HepG2 (cell line): ENCODE measurements around the gene BHMT. TPM values are rescaled to one million over a fixed set of nuclear protein-coding genes. Genes with fewer than 3 reads are reported as not detected.

Experiments used
- ATAC-seq: fragments of 200-7000 bp; cut with Tn5 transposase; 3 replicates; pipeline ENCODE4 v1.9.1; 2020; ENCODE audit warnings: mild to moderate bottlenecking, moderate library complexity
- BruUV-seq: library from RNA; stranded (reverse); fragments of 400-500 nt; replicated peaks from 2 replicates; lab custom pipeline; 2021; lab: Mats Ljungman, UMichigan
- CTCF ChIA-PET: fragments of 300-600 bp; formaldehyde crosslinking; extraction: SDS; loops from one replicate; lab custom pipeline; 2021; ENCODE audit warnings: low total read pairs, inconsistent platforms, low intra/inter-chr PET ratio; lab: Yijun Ruan, JAX
- POLR2A ChIA-PET: fragments of 350-600 bp; sonication (Branson Sonifier 250); formaldehyde crosslinking; loops from one replicate; lab custom pipeline; 2020; ENCODE audit warnings: antibody characterized with exemption, inconsistent platforms; lab: Yijun Ruan, JAX
- DNase-seq: peaks from one replicate; pipeline ENCODE4 v3.0.0-alpha.2; 2015; ENCODE audit warnings: low spot score
- FAIRE-seq: peaks from 3 replicates; lab custom pipeline; 2011; peaks lifted over from hg19 to GRCh38; lab: Jason Lieb, UNC
- H2AFZ ChIP-seq: one replicate; pipeline ENCODE4 v1.6.1; 2011; ENCODE audit warnings: low read length, inconsistent platforms
- H3K27ac ChIP-seq: fragments of 300-600 bp; 3 replicates; pipeline ENCODE4 v1.8.0; 2011; ENCODE audit warnings: mixed run types, mild to moderate bottlenecking, mixed read lengths, low read length, inconsistent platforms; ENCODE audit not compliant: insufficient read depth; ENCODE audit errors: extremely low read length
- H3K27me3 ChIP-seq, 2 experiments: fragments of 200-600 bp in 1 of 2; 2 replicates in 1 of 2; 3 replicates in 1 of 2; pipeline versions ENCODE4 v1.6.0 to v1.8.0; 2011; ENCODE audit warnings: low read length in 2 of 2, mild to moderate bottlenecking in 2 of 2, moderate library complexity in 2 of 2, inconsistent platforms in 1 of 2; ENCODE audit not compliant: insufficient read depth in 2 of 2, control insufficient read depth in 1 of 2
- H3K36me3 ChIP-seq, 2 experiments: fragments of 200-600 bp in 1 of 2; replicated peaks in 1 of 2; 2 replicates in 1 of 2; 3 replicates in 1 of 2; pipeline versions ENCODE4 v1.5.1 to v1.8.0; 2011; ENCODE audit warnings: low read length in 2 of 2, inconsistent platforms in 1 of 2; ENCODE audit not compliant: insufficient read depth in 2 of 2, control insufficient read depth in 1 of 2
- H3K4me1 ChIP-seq: 2 replicates; pipeline ENCODE4 v1.5.1; 2012; ENCODE audit warnings: low read length, inconsistent platforms; ENCODE audit not compliant: insufficient read depth
- H3K4me2 ChIP-seq: 2 replicates; pipeline ENCODE4 v1.6.0; 2011; ENCODE audit warnings: low read depth, low read length, inconsistent platforms
- H3K4me3 ChIP-seq, 3 experiments: fragments of 200-600 bp in 1 of 3; sonication (generic), shearing (Covaris generic) in 1 of 3; replicated peaks in 1 of 3; 2 replicates each; pipeline ENCODE4 v1.5.1; 2011 to 2016; ENCODE audit warnings: low read length in 3 of 3, inconsistent platforms in 2 of 3, low read depth in 2 of 3, mild to moderate bottlenecking in 2 of 3, control low read depth in 1 of 3, mixed read lengths in 1 of 3; ENCODE audit not compliant: insufficient read depth in 1 of 3
- H3K79me2 ChIP-seq: one replicate; pipeline ENCODE4 v1.6.1; 2011; ENCODE audit warnings: low read length, inconsistent platforms; ENCODE audit not compliant: insufficient read depth
- H3K9ac ChIP-seq: 2 replicates; pipeline ENCODE4 v1.6.0; 2011; ENCODE audit warnings: mild to moderate bottlenecking, low read depth, low read length, inconsistent platforms; ENCODE audit not compliant: insufficient read depth
- H3K9me3 ChIP-seq: 2 replicates; pipeline ENCODE4 v1.5.1; 2012; ENCODE audit warnings: mild to moderate bottlenecking, low read length
- H4K20me1 ChIP-seq: 2 replicates; pipeline ENCODE4 v1.6.0; 2011; ENCODE audit warnings: inconsistent platforms, mild to moderate bottlenecking, low read length, moderate library complexity; ENCODE audit not compliant: insufficient read depth
- ATF3 ChIP-seq: sonication (generic); formaldehyde crosslinking; IDR thresholded peaks from 2 replicates; pipeline ENCODE4 v1.4.0; 2020; ENCODE audit warnings: missing genetic modification reagents
- ELF3 ChIP-seq: IDR thresholded peaks from 2 replicates; pipeline ENCODE4 v1.6.1; 2016; ENCODE audit warnings: missing genetic modification reagents, missing compliant biosample characterization
- HDAC2 ChIP-seq: sonication (generic); formaldehyde crosslinking; IDR thresholded peaks from 2 replicates; pipeline ENCODE4 v1.4.0; 2020; ENCODE audit warnings: missing genetic modification reagents
- ONECUT2 ChIP-seq: sonication (generic); formaldehyde crosslinking; IDR thresholded peaks from 2 replicates; pipeline ENCODE4 v1.4.0; 2020; ENCODE audit warnings: missing genetic modification reagents
- RAD21 ChIP-seq: fragments of 450-650 bp; formaldehyde crosslinking; IDR thresholded peaks from 2 replicates; pipeline ENCODE4 v1.5.0; 2020; ENCODE audit warnings: mild to moderate bottlenecking
- RNF2 ChIP-seq: fragments of 450-650 bp; conservative IDR thresholded peaks from 2 replicates; pipeline ENCODE4 v1.6.1; 2016; ENCODE audit warnings: low read depth
- SRF ChIP-seq: IDR thresholded peaks from 2 replicates; pipeline ENCODE4 v1.6.1; 2011; ENCODE audit warnings: mild to moderate bottlenecking, low read depth, low read length, moderate library complexity
- ZFP82 ChIP-seq: sonication (generic); formaldehyde crosslinking; IDR thresholded peaks from 2 replicates; pipeline ENCODE4 v1.5.1; 2020; ENCODE audit warnings: mild to moderate bottlenecking, missing genetic modification reagents, borderline replicate concordance
- ZNF451 ChIP-seq: sonication (generic); formaldehyde crosslinking; IDR thresholded peaks from 2 replicates; pipeline ENCODE4 v1.5.0; 2020; ENCODE audit warnings: mild to moderate bottlenecking, missing genetic modification reagents
- WGBS: methylation state at CpG from one replicate; pipeline ENCODE4 v1.1.6; 2017; ENCODE audit warnings: low lambda C conversion rate; 5-methylcytosine and 5-hydroxymethylcytosine counted together
- in situ Hi-C: cut with HindIII; loops from 2 replicates; pipeline ENCODE4 v1.10.0; 2017; ENCODE audit warnings: low pct_unique_long_range_greater_than_20kb; ENCODE audit not compliant: extremely low pct_ligation_motif_present
- intact Hi-C: fragments of 100-400 bp; cut with micrococcal nuclease; formaldehyde crosslinking; loops from one replicate; pipeline ENCODE4 v1.10.0; 2022; ENCODE audit not compliant: unreplicated experiment
- polyA plus RNA-seq, 8 experiments: library from polyadenylated mRNA; depleted of rRNA in 3 of 8; stranded (reverse) in 7 of 8; unstranded in 1 of 8; fragments of >200 nt; fragmentation: Illumina TruSeq in 4 of 8; extraction: Trizol in 4 of 8; gene quantifications; 2 replicates each; pipeline versions ENCODE4 v1.2.1 to v1.2.3, GENCODE V29; 2011 to 2016; ENCODE audit warnings: low read depth in 4 of 8, missing spikeins in 1 of 8, mixed read lengths in 1 of 8; ENCODE audit not compliant: insufficient read depth in 1 of 8
- total RNA-seq, 5 experiments: library from RNA; depleted of rRNA; stranded (reverse); fragments of >200 nt; fragmentation: Illumina TruSeq; extraction: Trizol; gene quantifications; 2 replicates each; pipeline ENCODE4 v1.2.3, GENCODE V29; 2016; ENCODE audit warnings: low read depth in 1 of 5
- TF ChIP-seq, protein P1 (sequence below), 2 experiments: fragments of 450-650 bp in 1 of 2; sonication (generic) in 1 of 2; formaldehyde crosslinking in 1 of 2; IDR thresholded peaks; 2 replicates each; pipeline versions ENCODE4 v1.6.1 to v1.8.0; 2016 to 2022; ENCODE audit warnings: antibody characterized with exemption in 1 of 2, mild to moderate bottlenecking in 1 of 2, missing genetic modification reagents in 1 of 2
- TF ChIP-seq, protein P2 (sequence below): sonication (generic); formaldehyde crosslinking; IDR thresholded peaks from 2 replicates; pipeline ENCODE4 v1.9.0; 2022; ENCODE audit warnings: missing genetic modification reagents, mild to moderate bottlenecking, borderline replicate concordance

Gene BHMT
- total and polyA plus RNA-seq, 2 of the 13 experiments (the other 11 are each of a cell fraction or from before 2014, with no cell fraction given) = 0.40 to 6.4 TPM

GRCh38 chr5:79069488-79070349 lies 41.9 kb upstream of the BHMT start, which contains the start of the genes BHMT2 and DMGDH:
BHMT2 (plus strand) TSS chr5:79069767; CDS start chr5:79069783, 16 bp downstream.
DMGDH (minus strand) TSS chr5:79069674; CDS start chr5:79069620, 54 bp downstream.
- 18% methylated on average over 43 of the region's 79 CpGs for WGBS
- POLR2A ChIA-PET = interaction anchor here (0.6 to 1.5 kb wide), 5 partner anchors 42 to 377 kb away, joined by 3 to 9 read pairs (median 3); partner anchors contain the start of gene ARSB
- Histone ChIP-seq H3K27me3 (no peaks in the 10 kb centered on the region), H3K79me2 (peaks cover 4% of the 10 kb centered on the region), H2AFZ (peak within 1 kb of the TSS; percentile 94), H3K4me3 (peak within 1 kb of the TSS; percentile 52 to 76 (median 67)), H3K36me3 (no peaks in the 10 kb centered on the region), H3K27ac (peak within 1 kb of the TSS; percentile 70), H3K9me3 (no peaks in the 10 kb centered on the region), H3K4me2 (peak within 1 kb of the TSS; percentile 85), H3K4me1 (peaks cover 50% of the 10 kb centered on the region), H3K9ac (peak within 1 kb of the TSS; percentile 81), H4K20me1 (no peaks in the 10 kb centered on the region)
- ATAC-seq (peak; percentile 99), DNase-seq (peak; percentile 23), FAIRE-seq (no peak)
- CTCF ChIA-PET = no interaction called here
- BruUV-seq = no TSS peak
- in situ Hi-C loops = no loop called here
- intact Hi-C loops = loop anchor here (2.0 kb wide), 1 partner anchor 39 kb away; no protein-coding TSS in a partner anchor
- TF ChIP-seq, protein P1, sequence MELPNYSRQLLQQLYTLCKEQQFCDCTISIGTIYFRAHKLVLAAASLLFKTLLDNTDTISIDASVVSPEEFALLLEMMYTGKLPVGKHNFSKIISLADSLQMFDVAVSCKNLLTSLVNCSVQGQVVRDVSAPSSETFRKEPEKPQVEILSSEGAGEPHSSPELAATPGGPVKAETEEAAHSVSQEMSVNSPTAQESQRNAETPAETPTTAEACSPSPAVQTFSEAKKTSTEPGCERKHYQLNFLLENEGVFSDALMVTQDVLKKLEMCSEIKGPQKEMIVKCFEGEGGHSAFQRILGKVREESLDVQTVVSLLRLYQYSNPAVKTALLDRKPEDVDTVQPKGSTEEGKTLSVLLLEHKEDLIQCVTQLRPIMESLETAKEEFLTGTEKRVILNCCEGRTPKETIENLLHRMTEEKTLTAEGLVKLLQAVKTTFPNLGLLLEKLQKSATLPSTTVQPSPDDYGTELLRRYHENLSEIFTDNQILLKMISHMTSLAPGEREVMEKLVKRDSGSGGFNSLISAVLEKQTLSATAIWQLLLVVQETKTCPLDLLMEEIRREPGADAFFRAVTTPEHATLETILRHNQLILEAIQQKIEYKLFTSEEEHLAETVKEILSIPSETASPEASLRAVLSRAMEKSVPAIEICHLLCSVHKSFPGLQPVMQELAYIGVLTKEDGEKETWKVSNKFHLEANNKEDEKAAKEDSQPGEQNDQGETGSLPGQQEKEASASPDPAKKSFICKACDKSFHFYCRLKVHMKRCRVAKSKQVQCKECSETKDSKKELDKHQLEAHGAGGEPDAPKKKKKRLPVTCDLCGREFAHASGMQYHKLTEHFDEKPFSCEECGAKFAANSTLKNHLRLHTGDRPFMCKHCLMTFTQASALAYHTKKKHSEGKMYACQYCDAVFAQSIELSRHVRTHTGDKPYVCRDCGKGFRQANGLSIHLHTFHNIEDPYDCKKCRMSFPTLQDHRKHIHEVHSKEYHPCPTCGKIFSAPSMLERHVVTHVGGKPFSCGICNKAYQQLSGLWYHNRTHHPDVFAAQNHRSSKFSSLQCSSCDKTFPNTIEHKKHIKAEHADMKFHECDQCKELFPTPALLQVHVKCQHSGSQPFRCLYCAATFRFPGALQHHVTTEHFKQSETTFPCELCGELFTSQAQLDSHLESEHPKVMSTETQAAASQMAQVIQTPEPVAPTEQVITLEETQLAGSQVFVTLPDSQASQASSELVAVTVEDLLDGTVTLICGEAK (IDR thresholded peaks at IDR 0.05) = no peak
- TF ChIP-seq, protein P1 (CRISPR knock-in tag; IDR thresholded peaks at IDR 0.05) = peak; percentile 46; the same call in 1 of the 2 replicates
- TF ChIP-seq RAD21 (CRISPR knock-in tag) (peak; percentile 55), RNF2 (0 out of 2 replicates have a peak, but pooled peaks have one; percentile 34), ONECUT2 (no peak), ZFP82 (no peak), ELF3 (CRISPR knock-in tag) (no peak), ATF3 (CRISPR knock-in tag) (0 out of 2 replicates have a peak, but pooled peaks have one; percentile 13), HDAC2 (0 out of 2 replicates have a peak, but pooled peaks have one; percentile 57), SRF (no peak), ZNF451 (CRISPR knock-in tag) (0 out of 2 replicates have a peak, but pooled peaks have one; percentile 32)
- TF ChIP-seq, protein P2, sequence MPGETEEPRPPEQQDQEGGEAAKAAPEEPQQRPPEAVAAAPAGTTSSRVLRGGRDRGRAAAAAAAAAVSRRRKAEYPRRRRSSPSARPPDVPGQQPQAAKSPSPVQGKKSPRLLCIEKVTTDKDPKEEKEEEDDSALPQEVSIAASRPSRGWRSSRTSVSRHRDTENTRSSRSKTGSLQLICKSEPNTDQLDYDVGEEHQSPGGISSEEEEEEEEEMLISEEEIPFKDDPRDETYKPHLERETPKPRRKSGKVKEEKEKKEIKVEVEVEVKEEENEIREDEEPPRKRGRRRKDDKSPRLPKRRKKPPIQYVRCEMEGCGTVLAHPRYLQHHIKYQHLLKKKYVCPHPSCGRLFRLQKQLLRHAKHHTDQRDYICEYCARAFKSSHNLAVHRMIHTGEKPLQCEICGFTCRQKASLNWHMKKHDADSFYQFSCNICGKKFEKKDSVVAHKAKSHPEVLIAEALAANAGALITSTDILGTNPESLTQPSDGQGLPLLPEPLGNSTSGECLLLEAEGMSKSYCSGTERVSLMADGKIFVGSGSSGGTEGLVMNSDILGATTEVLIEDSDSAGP (CRISPR knock-in tag) = peak; percentile 41; the same call in 1 of the 2 replicates
